Calu3 (cell line): ENCODE measurements around the gene PGLYRP3. TPM values are rescaled to one million over a fixed set of nuclear protein-coding genes. Genes with fewer than 3 reads are reported as not detected.

Experiments used
- BruUV-seq: library from RNA; stranded (reverse); fragments of 400-500 nt; replicated peaks from 2 replicates; lab custom pipeline; 2021; lab: Mats Ljungman, UMichigan
- CTCF ChIA-PET: fragments of 300-600 bp; sonication (Branson Sonifier 250); formaldehyde crosslinking; loops from one replicate; lab custom pipeline; 2022; ENCODE audit warnings: antibody characterized with exemption; lab: Charles Lee
- DNase-seq: peaks from one replicate; pipeline ENCODE4 v3.0.0; 2022
- H3K27ac Mint-ChIP-seq: one replicate; pipeline ENCODE4 v1.8.0; 2022; ENCODE audit warnings: mixed read lengths; ENCODE audit not compliant: unreplicated experiment
- H3K27me3 Mint-ChIP-seq: one replicate; pipeline ENCODE4 v1.8.0; 2022; ENCODE audit warnings: mixed read lengths; ENCODE audit not compliant: unreplicated experiment
- H3K36me3 Mint-ChIP-seq: one replicate; pipeline ENCODE4 v1.8.0; 2022; ENCODE audit warnings: mild to moderate bottlenecking, moderate library complexity, mixed read lengths; ENCODE audit not compliant: insufficient read depth, unreplicated experiment
- H3K4me1 Mint-ChIP-seq: one replicate; pipeline ENCODE4 v1.8.0; 2022; ENCODE audit warnings: mild to moderate bottlenecking, low read depth, mixed read lengths; ENCODE audit not compliant: unreplicated experiment
- H3K4me3 Mint-ChIP-seq: one replicate; pipeline ENCODE4 v1.8.0; 2022; ENCODE audit warnings: mild to moderate bottlenecking, low read depth, moderate library complexity, mixed read lengths; ENCODE audit not compliant: unreplicated experiment
- H3K9me3 Mint-ChIP-seq: one replicate; pipeline ENCODE4 v1.8.0; 2022; ENCODE audit warnings: low read depth, mixed read lengths; ENCODE audit not compliant: unreplicated experiment
- CTCF ChIP-seq: fragments of 200-600 bp; IDR thresholded peaks from one replicate; pipeline ENCODE4 v1.8.0; 2022; ENCODE audit warnings: antibody characterized with exemption; ENCODE audit not compliant: unreplicated experiment
- intact Hi-C: fragments of 100-400 bp; cut with micrococcal nuclease; formaldehyde crosslinking; loops from one replicate; pipeline ENCODE4 v1.10.0; 2022; ENCODE audit not compliant: unreplicated experiment
- total RNA-seq: library from RNA; stranded (reverse); gene quantifications from 2 replicates; pipeline ENCODE4 v1.2.3, GENCODE V29; 2022

PGLYRP3 gene
- total RNA-seq, 1 experiment from 2014 or later: not detected

GRCh38 chr1:153253076-153253475 is 59.7 kb downstream of the PGLYRP3 start:
- no peak overlapping the region for H3K4me3 Mint-ChIP-seq
- no peak overlapping the region for H3K27ac Mint-ChIP-seq
- no peaks in the 10 kb centered on the region for H3K4me1 Mint-ChIP-seq
- no peak for TF ChIP-seq CTCF
- H3K36me3 Mint-ChIP-seq: no peaks in the 10 kb centered on the region
- H3K27me3 Mint-ChIP-seq: peaks cover 89% of the 10 kb centered on the region
- DNase-seq: no peak
- CTCF ChIA-PET: no interaction called here
- BruUV-seq: no TSS peak
- H3K9me3 Mint-ChIP-seq: no peaks in the 10 kb centered on the region
- intact Hi-C loops: no loop called here

- Mint-ChIP-seq H3K27ac (no peak overlapping the region), H3K27me3 (peaks cover 93% of the 10 kb centered on the region), H3K36me3 (no peaks in the 10 kb centered on the region), H3K4me1 (no peaks in the 10 kb centered on the region), H3K9me3 (no peaks in the 10 kb centered on the region), H3K4me3 (no peak overlapping the region)
- CTCF ChIA-PET: no interaction called here
- no TSS peak for BruUV-seq
- intact Hi-C loops: no loop called here
- TF ChIP-seq CTCF: no peak
- no peak for DNase-seq
Measured at GRCh38 chr1:153251988-153252387, 60.8 kb downstream of the PGLYRP3 start.

GRCh38 chr1:153251562-153251961 is 61.2 kb downstream of the PGLYRP3 start:
- Mint-ChIP-seq H3K27me3 (peaks cover 97% of the 10 kb centered on the region), H3K27ac (no peak overlapping the region), H3K36me3 (no peaks in the 10 kb centered on the region), H3K4me1 (no peaks in the 10 kb centered on the region), H3K4me3 (no peak overlapping the region), H3K9me3 (no peaks in the 10 kb centered on the region)
- DNase-seq: no peak
- CTCF ChIA-PET: interaction anchor here (0.9 kb wide), 1 partner anchor 499 kb away, joined by 3 read pairs; no protein-coding TSS in a partner anchor
- no TSS peak for BruUV-seq
- TF ChIP-seq CTCF: no peak
- intact Hi-C loops: no loop called here

GRCh38 chr1:153251087-153251486 is 61.7 kb downstream of the PGLYRP3 start:
- no peak overlapping the region for H3K27ac Mint-ChIP-seq
- BruUV-seq: no TSS peak
- H3K27me3 Mint-ChIP-seq: peaks cover 100% of the 10 kb centered on the region

More at GRCh38 chr1:153251087-153251486, 61.7 kb downstream of the PGLYRP3 start:
- DNase-seq: no peak
- intact Hi-C loops: no loop called here
- CTCF ChIA-PET: interaction anchor here (0.9 kb wide), 1 partner anchor 499 kb away, joined by 3 read pairs; no protein-coding TSS in a partner anchor
- TF ChIP-seq CTCF: no peak
- Mint-ChIP-seq H3K9me3 (peaks cover 2% of the 10 kb centered on the region), H3K36me3 (no peaks in the 10 kb centered on the region), H3K4me3 (no peak overlapping the region), H3K4me1 (no peaks in the 10 kb centered on the region)
